Natural killer cell treated with Interleukin-12 subunit alpha and Interleukin-12 subunit beta and Interleukin-15 and Interleukin-18, amount 100 ng/mL, for 72 hours (primary cell): ENCODE data around the gene PPP2R2B. TPM values are rescaled to one million over a fixed set of nuclear protein-coding genes. Genes with fewer than 3 reads are reported as not detected.
A peak's percentile ranks its signal among the peaks of the same experiment; 100 is the strongest.

Source experiments
- ATAC-seq, 2 donors: fragments of 150-1000 bp; cut with Tn5 transposase in 1 of 2; sonication (Bioruptor Pico), chemical (Tn5 transposase) in 1 of 2; 2 replicates each; pipeline ENCODE4 v1.10.0; 2021
- DNase-seq: peaks from one replicate; pipeline ENCODE4 v3.0.0; 2022; ENCODE audit warnings: low spot score
- H3K27ac Mint-ChIP-seq, 2 donors: 1 replicate in 1 of 2; 2 replicates in 1 of 2; pipeline ENCODE4 v1.8.0; 2022; ENCODE audit warnings: mixed read lengths in 2 of 2, mild to moderate bottlenecking in 1 of 2, moderate library complexity in 1 of 2
- H3K27me3 Mint-ChIP-seq, 2 donors: 1 replicate in 1 of 2; 2 replicates in 1 of 2; pipeline ENCODE4 v1.8.0; 2022; ENCODE audit warnings: mixed read lengths in 2 of 2
- H3K36me3 Mint-ChIP-seq: one replicate; pipeline ENCODE4 v1.8.0; 2022; ENCODE audit warnings: mixed read lengths
- H3K4me1 Mint-ChIP-seq, 2 donors: 1 replicate in 1 of 2; 2 replicates in 1 of 2; pipeline ENCODE4 v1.8.0; 2022; ENCODE audit warnings: low read depth in 2 of 2, mixed read lengths in 2 of 2, mild to moderate bottlenecking in 1 of 2
- H3K4me3 Mint-ChIP-seq: one replicate; pipeline ENCODE4 v1.8.0; 2022; ENCODE audit warnings: mixed read lengths
- H3K9me3 Mint-ChIP-seq: 2 replicates; pipeline ENCODE4 v1.8.0; 2022; ENCODE audit warnings: mixed read lengths
- total RNA-seq, 2 donors: library from RNA; stranded (reverse); gene quantifications; one replicate each; pipeline ENCODE4 v1.2.3, GENCODE V29; 2022

The PPP2R2B gene
- total RNA-seq, 2 donors from 2014 or later: 12.6 to 20.0 TPM

DNA sequence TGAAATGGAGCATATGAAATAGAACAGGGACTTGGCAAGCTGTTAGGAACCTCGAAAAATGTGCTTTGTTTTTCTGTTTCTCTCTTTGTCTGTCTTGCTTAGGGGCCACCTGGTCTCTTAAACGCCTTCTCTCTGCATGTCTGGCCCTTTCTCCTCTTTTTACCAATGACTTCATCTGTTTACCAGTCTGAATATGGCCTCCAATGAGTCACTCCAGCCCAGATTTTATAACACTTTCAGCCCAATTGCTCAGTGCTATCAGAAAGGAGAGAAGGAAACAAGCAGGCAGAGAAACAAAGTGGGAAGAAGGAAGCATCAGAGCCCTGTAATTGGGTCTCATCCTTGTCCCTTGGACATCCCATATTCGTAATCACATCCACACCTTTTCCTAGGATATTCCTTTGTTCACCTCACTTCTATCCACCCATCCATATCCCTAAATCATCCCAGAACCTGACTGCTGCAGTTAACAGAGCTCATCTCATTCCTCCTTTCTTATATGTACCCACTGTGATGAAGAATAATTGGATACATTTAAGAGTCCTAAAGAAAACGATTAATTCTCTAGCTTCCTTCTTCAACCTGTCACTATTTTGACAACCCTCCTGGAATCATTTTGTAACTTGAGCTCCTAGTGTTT, 210.8 kb downstream of the PPP2R2B start:
- Mint-ChIP-seq H3K9me3 (no peaks in the 10 kb centered on the region), H3K27me3 (no peaks in the 10 kb centered on the region), H3K36me3 (no peaks in the 10 kb centered on the region), H3K4me1 (no peaks in the 10 kb centered on the region), H3K4me3 (no peak overlapping the region), H3K27ac (no peak overlapping the region)
- ATAC-seq (peak in 1 of 2 donors; percentile 64), DNase-seq (no peak)

DNA sequence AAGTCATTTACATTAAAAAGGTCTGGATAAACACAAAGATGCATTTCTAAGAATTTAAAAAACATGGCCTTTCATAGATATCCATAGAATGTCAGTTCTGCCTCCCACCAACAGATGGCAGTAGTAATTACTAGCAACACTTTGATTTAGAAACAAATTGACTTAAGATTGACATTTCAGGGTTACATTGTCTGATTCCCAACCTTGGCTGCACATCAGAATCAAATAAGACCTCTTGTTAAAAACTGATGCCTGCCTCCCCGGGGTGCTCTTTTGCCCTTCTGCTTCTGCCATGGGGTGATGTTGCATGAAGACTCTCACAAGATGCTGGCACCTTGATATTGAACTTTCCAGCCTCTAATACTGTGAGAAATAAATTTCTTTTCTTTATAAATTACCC, 216.3 kb downstream of the PPP2R2B start:
- no peak for DNase-seq
- H3K4me1 Mint-ChIP-seq: no peaks in the 10 kb centered on the region
- no peak overlapping the region for H3K27ac Mint-ChIP-seq
- ATAC-seq: peak in 1 of 2 donors; percentile 53
- H3K27me3 Mint-ChIP-seq: no peaks in the 10 kb centered on the region
- no peaks in the 10 kb centered on the region for H3K36me3 Mint-ChIP-seq
- no peaks in the 10 kb centered on the region for H3K9me3 Mint-ChIP-seq
- H3K4me3 Mint-ChIP-seq: no peak overlapping the region

DNA sequence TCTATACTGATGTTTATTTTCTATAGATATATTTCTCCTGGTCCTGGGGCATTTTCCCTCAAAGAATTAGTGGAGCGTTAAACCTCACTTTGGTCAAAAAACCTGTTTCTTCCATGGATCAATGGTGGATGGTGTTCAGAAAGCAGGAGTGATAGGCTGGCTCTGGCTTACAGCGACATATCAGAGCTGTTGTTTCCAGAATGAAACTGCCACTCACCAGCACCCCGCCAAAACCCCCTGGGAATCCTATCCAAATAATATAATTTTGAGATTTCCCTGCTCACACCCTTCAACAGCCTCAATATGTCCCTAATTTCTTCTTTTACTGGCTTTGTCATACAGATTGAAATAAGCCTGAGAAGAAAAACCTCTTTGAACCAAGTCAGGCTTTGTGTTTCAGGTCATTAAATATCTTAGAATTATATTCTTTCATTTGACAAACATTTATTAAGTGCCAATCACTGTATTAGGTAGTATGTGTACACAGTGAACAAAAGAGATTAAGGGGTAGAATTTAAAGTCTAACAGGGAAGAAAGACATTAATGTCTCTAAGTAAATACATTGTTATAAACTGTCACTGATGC, 218.1 kb downstream of the PPP2R2B start:
- ATAC-seq (no peak), DNase-seq (no peak)
- no peak overlapping the region for H3K27ac Mint-ChIP-seq
- no peaks in the 10 kb centered on the region for H3K27me3 Mint-ChIP-seq
- H3K36me3 Mint-ChIP-seq: no peaks in the 10 kb centered on the region
- H3K4me1 Mint-ChIP-seq: peaks cover under 1 to 6% of the 10 kb centered on the region in 2 donors
- no peaks in the 10 kb centered on the region for H3K9me3 Mint-ChIP-seq
- H3K4me3 Mint-ChIP-seq: no peak overlapping the region

DNA sequence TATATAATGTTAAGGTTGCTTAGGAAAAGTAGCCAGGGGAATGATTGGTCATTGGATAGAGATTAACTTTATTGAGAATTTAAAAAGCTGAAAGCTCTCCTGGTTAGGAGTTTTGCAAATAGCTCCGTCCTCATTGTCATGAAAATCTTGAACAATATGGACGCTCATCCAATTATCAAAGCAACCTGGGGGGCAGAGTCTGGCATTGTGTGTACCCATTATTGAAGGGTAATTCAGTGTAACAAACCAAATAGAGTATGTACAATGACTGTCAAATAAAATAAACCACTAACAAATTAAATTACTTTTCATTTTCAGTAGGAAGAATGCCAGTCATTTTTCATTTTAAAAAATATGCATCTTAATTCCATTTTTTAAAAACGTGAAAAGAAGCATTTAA, 218.6 kb downstream of the PPP2R2B start:
- no peaks in the 10 kb centered on the region for H3K27me3 Mint-ChIP-seq
- ATAC-seq (no peak), DNase-seq (no peak)
- H3K4me1 Mint-ChIP-seq: peaks cover 4 to 9% of the 10 kb centered on the region in 2 donors
- no peak overlapping the region for H3K27ac Mint-ChIP-seq
- no peaks in the 10 kb centered on the region for H3K9me3 Mint-ChIP-seq
- no peak overlapping the region for H3K4me3 Mint-ChIP-seq
- H3K36me3 Mint-ChIP-seq: no peaks in the 10 kb centered on the region

DNA sequence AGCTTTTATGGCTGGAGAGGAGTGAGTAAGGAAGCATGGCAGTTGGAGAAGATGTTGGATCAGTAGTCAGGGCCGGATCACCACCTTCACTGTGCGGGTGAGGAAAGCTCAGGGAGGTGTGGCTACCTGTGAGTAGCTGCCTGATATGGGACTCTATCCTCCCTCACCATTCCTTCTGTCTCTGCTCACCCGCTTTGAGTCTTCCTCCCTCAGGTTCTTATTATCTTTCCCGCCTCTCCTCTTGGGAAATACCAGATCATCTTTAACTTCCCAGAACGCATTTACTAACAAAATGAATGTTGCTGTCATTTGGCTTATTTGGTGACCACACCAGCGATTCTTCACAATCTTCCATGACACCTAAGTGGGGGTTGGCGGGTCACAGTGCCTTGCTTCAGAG, 221.9 kb downstream of the PPP2R2B start:
- Mint-ChIP-seq H3K4me3 (no peak overlapping the region), H3K27me3 (no peaks in the 10 kb centered on the region), H3K4me1 (peaks cover 4 to 17% of the 10 kb centered on the region in 2 donors), H3K36me3 (no peaks in the 10 kb centered on the region), H3K27ac (no peak overlapping the region), H3K9me3 (no peaks in the 10 kb centered on the region)
- ATAC-seq (no peak), DNase-seq (no peak)

DNA sequence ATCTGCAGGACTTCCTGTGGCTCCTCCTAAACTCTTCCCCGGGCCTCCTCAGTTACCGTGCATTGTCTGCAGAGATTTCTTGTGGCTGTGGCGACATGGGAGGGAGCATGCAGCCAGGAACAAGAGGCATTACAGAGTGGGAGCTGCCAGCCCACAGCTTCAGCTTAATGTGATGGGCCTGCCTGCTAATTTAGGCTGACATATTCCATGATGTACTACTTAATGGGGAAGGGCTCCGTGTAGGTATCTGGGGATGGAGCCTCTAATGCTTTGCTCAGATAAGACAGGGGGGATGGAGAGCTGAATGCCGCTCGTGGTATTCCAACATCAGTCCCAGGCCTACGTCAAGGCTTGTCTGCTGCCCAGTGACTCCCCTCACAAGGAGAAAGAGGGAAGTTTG, 225.0 kb downstream of the PPP2R2B start:
- no peak for DNase-seq
- Mint-ChIP-seq H3K9me3 (no peaks in the 10 kb centered on the region), H3K4me1 (peaks cover 4 to 17% of the 10 kb centered on the region in 2 donors), H3K36me3 (peaks cover 6% of the 10 kb centered on the region), H3K4me3 (no peak overlapping the region), H3K27me3 (no peaks in the 10 kb centered on the region), H3K27ac (no peak overlapping the region)
- ATAC-seq: no peak

DNA sequence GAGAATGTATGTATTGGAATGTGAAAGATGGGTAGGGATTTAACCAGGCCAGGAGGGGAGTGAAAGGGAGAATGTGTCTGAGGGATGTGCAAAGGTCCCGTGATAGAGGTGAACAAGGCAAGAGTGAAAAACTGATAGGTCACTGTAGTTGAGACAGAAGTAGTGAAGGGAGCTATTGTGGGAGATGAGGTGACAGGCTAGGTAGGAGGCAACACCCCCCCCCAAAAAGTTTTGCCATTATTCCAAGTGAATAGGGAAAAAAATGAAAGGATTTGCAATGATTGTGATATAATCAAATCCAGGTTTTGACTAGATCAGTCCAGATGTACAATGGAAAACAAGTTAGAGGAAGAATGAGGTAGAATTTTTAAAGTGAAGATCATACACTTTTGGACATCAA, 226.0 kb downstream of the PPP2R2B start:
- Mint-ChIP-seq H3K27ac (no peak overlapping the region), H3K27me3 (no peaks in the 10 kb centered on the region), H3K9me3 (no peaks in the 10 kb centered on the region), H3K4me3 (no peak overlapping the region), H3K36me3 (peaks cover 10% of the 10 kb centered on the region), H3K4me1 (peaks cover 4 to 17% of the 10 kb centered on the region in 2 donors)
- ATAC-seq: no peak
- no peak for DNase-seq

DNA sequence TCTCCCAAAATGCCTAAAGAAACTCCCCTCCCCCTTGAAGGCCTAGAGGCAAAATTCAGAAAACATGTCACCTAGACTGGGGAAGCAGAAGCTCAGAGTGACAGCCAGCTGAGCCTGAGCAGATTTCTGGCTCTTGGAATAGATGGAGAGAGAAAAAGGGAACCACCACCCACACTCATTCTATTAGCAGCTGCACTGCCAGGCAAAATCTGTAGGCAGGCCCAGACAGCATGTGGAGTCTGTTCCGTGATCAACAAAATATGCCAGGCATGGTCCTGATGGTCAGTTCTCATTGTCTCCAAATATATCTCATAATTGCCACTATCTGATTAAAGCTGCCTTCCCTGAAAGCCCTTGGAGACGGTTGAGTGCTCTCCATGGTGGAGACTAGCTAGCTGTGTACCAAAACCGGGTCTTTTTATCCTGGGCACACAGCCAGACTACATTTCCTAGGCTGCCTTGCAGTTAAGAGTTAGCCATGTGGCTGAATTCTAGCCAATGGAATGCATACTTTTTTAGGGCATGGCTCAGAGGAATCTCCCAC, 230.8 kb downstream of the PPP2R2B start:
- Mint-ChIP-seq H3K9me3 (no peaks in the 10 kb centered on the region), H3K27ac (no peak overlapping the region), H3K36me3 (peaks cover 10% of the 10 kb centered on the region), H3K4me3 (no peak overlapping the region), H3K27me3 (no peaks in the 10 kb centered on the region), H3K4me1 (peaks cover 0 to 3% of the 10 kb centered on the region in 2 donors)
- DNase-seq (no peak), ATAC-seq (no peak)

DNA sequence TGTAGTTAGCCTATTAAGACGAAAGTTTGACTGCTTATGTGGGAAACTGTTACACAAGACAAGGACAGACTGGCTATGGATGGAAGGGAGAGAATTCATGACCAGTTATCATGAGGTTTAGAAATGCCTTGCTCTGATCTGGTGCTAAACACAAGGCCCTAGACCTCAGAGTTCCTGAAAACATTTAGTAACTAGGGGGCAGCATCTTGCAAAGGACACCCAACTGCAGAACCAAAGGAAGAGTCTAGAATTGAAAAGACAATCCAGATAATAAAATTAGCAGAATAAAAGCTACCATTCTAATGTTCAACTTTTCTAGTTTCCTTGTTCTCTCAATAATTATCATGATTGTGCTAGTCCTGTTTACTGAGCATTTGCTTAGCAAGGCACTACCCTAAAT, 232.1 kb downstream of the PPP2R2B start:
- Mint-ChIP-seq H3K27me3 (no peaks in the 10 kb centered on the region), H3K4me3 (no peak overlapping the region), H3K27ac (no peak overlapping the region), H3K4me1 (no peaks in the 10 kb centered on the region), H3K9me3 (no peaks in the 10 kb centered on the region), H3K36me3 (peaks cover 10% of the 10 kb centered on the region)
- ATAC-seq (no peak), DNase-seq (no peak)

DNA sequence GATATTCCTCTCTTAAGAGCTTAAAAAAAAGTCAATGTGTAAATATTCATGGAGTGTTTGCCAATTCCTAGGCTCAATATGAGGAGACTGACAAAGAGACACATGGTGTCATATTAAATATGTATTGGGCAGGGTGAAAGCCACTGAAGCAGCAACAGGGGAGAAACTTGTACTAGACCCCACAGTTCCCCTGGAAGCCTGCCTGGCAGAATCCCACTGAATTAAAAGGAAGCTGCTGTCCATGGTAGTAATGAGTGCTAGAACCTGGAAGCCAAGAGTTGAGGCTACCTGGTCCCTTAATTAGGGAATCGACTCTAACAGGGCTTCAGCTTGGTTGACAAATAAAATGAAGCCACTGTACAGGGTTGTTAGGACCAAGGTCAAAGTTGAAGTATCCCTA, 233.2 kb downstream of the PPP2R2B start:
- ATAC-seq (no peak), DNase-seq (no peak)
- H3K27ac Mint-ChIP-seq: no peak overlapping the region
- H3K4me1 Mint-ChIP-seq: no peaks in the 10 kb centered on the region
- peaks cover 10% of the 10 kb centered on the region for H3K36me3 Mint-ChIP-seq
- no peaks in the 10 kb centered on the region for H3K27me3 Mint-ChIP-seq
- no peaks in the 10 kb centered on the region for H3K9me3 Mint-ChIP-seq
- H3K4me3 Mint-ChIP-seq: no peak overlapping the region

DNA sequence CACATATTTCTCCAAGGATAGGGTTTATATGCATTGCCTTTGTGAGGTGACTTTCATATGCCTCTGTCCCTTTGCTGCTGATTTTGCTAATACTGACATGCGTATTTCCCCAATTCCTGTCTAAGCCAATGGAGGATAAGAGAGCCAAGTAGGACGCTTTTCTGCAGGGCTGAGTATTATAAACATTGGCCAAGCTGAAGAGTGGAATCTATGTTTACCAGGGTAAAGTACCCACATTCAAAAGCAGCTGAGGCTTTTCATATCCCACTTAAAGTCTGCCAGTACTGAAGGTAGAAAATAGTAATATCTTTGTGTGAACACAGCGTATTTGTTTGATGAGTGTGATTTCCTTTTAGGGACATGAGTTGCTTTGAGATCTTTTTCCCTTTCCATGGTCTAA, 233.7 kb downstream of the PPP2R2B start:
- peaks cover 10% of the 10 kb centered on the region for H3K36me3 Mint-ChIP-seq
- no peaks in the 10 kb centered on the region for H3K27me3 Mint-ChIP-seq
- no peak overlapping the region for H3K4me3 Mint-ChIP-seq
- no peak for DNase-seq
- H3K27ac Mint-ChIP-seq: no peak overlapping the region
- no peak for ATAC-seq
- H3K4me1 Mint-ChIP-seq: no peaks in the 10 kb centered on the region
- H3K9me3 Mint-ChIP-seq: no peaks in the 10 kb centered on the region

DNA sequence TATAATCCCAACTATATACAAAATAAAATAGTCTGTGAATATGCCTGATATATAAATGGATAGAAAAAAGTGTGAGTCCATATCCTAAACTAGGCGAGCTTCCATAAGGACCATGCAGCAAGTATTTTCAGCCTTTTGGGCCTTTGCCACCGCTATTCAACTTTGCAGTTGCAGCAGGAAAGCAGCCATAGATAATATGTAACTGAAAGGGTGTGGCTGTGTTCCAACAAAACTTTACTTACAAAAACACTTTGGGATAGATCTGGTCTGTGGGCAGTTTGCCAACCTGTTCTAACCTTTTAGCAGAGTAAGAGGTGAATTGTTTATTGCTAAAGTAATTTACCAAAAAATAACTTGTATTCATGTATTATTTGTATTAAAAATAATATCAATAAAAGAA, 234.8 kb downstream of the PPP2R2B start:
- H3K36me3 Mint-ChIP-seq: peaks cover 5% of the 10 kb centered on the region
- ATAC-seq (no peak), DNase-seq (no peak)
- H3K27ac Mint-ChIP-seq: no peak overlapping the region
- no peaks in the 10 kb centered on the region for H3K27me3 Mint-ChIP-seq
- no peaks in the 10 kb centered on the region for H3K4me1 Mint-ChIP-seq
- H3K9me3 Mint-ChIP-seq: no peaks in the 10 kb centered on the region
- no peak overlapping the region for H3K4me3 Mint-ChIP-seq

DNA sequence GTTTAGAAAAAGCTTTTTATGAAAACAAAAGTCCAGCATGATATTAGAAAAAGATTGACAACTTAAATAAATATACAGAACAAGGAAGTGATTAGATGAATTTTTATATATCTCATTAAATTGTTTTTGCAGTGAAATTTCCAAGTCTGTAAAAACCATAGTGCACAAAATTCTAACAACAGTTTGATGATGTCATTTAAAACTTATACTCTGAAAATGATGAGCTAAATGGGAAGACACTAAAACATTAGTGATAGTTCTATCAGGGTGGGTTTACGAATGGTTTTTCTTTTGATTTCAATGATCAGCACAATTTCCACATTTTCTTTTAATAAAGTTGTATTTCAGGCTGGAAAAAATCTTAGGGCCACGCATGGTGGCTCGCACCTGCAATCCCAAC, 236.1 kb downstream of the PPP2R2B start:
- DNase-seq (no peak), ATAC-seq (no peak)
- H3K9me3 Mint-ChIP-seq: no peaks in the 10 kb centered on the region
- no peak overlapping the region for H3K27ac Mint-ChIP-seq
- no peaks in the 10 kb centered on the region for H3K27me3 Mint-ChIP-seq
- H3K4me3 Mint-ChIP-seq: no peak overlapping the region
- H3K36me3 Mint-ChIP-seq: peaks cover 5% of the 10 kb centered on the region
- H3K4me1 Mint-ChIP-seq: no peaks in the 10 kb centered on the region

DNA sequence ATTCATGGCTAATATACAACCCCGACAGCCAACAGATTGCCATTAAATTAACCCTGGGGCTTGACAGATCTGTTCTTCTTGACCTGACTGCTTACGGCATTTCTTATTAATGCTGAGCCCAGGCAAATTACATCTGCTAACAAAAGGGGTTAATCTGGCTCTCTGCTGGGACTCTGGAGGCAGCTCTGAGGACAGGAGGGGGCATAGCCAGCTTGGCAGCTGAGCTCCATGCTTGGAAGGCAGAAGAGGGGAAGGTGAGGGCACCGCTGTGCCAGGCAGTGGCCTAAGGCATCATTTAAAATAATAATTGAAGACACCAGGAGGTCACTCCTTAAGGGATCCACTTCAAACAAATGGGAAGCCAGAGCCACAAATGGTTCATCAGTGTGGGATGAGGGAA, 236.6 kb downstream of the PPP2R2B start:
- peaks cover 7% of the 10 kb centered on the region for H3K36me3 Mint-ChIP-seq
- ATAC-seq: no peak
- no peaks in the 10 kb centered on the region for H3K27me3 Mint-ChIP-seq

More for the DNA sequence above, 236.6 kb downstream of the PPP2R2B start:
- no peak for DNase-seq
- no peak overlapping the region for H3K4me3 Mint-ChIP-seq
- H3K9me3 Mint-ChIP-seq: no peaks in the 10 kb centered on the region
- H3K27ac Mint-ChIP-seq: no peak overlapping the region
- H3K4me1 Mint-ChIP-seq: no peaks in the 10 kb centered on the region
